Coronary artery (tissue), 2 donors: Measurements from ENCODE around the gene CABP4.

ENCODE experiments used
- DNase-seq: peaks from one replicate; pipeline ENCODE4 v3.0.0-alpha.2; 2017; ENCODE audit warnings: low spot score
- H3K27ac ChIP-seq, 2 donors: fragments of 200-600 bp; sonication (generic); one replicate each; pipeline ENCODE4 v1.5.1; 2016 to 2019
- H3K4me3 ChIP-seq: fragments of 200-600 bp; sonication (generic); 2 replicates; pipeline ENCODE4 v1.5.1; 2016; ENCODE audit warnings: mild to moderate bottlenecking, moderate library complexity
- TF ChIP-seq, protein P1 (sequence below): fragments of 200-600 bp; sonication (generic); IDR thresholded peaks from one replicate; pipeline ENCODE4 v1.5.1; 2019; ENCODE audit warnings: antibody characterized with exemption

Gene CABP4

DNA sequence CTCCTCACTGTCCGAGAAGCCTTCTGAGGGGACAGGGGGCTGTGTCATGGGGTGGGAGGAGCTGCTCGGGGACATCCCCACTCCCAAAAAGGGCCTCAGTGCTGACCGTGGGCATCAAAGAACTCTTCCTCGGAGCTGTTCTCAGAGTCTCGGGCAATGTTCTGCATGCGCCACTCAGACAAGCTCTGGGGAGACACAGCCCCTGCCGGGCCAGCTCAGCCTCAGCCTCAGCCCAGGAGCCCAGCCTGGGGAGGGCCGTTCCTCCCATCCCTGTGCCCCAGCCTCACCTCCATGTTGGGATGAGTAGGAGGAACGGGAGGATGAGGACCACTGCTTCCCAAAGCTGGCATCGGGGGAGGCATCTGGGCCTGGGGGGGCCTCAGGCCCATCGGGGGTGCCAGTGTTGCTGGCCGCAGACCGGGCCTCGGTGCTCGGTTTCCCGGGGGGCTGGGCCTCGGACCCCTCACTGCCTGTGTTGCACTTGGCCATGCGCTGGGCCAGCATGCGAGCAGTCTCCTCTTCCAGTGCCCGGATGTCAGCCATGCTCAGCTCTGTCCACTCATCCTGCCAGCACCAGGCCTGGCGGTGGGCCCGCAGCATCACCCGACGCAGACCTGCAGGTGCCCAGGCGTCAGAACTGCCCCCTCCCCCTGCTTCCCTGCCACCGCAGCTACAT, 44.8 kb downstream of the CABP4 start:
- H3K27ac ChIP-seq: no peak overlapping the region
- no peak for DNase-seq
- TF ChIP-seq, protein P1, sequence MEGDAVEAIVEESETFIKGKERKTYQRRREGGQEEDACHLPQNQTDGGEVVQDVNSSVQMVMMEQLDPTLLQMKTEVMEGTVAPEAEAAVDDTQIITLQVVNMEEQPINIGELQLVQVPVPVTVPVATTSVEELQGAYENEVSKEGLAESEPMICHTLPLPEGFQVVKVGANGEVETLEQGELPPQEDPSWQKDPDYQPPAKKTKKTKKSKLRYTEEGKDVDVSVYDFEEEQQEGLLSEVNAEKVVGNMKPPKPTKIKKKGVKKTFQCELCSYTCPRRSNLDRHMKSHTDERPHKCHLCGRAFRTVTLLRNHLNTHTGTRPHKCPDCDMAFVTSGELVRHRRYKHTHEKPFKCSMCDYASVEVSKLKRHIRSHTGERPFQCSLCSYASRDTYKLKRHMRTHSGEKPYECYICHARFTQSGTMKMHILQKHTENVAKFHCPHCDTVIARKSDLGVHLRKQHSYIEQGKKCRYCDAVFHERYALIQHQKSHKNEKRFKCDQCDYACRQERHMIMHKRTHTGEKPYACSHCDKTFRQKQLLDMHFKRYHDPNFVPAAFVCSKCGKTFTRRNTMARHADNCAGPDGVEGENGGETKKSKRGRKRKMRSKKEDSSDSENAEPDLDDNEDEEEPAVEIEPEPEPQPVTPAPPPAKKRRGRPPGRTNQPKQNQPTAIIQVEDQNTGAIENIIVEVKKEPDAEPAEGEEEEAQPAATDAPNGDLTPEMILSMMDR: no peak
- H3K4me3 ChIP-seq: no peak overlapping the region

DNA sequence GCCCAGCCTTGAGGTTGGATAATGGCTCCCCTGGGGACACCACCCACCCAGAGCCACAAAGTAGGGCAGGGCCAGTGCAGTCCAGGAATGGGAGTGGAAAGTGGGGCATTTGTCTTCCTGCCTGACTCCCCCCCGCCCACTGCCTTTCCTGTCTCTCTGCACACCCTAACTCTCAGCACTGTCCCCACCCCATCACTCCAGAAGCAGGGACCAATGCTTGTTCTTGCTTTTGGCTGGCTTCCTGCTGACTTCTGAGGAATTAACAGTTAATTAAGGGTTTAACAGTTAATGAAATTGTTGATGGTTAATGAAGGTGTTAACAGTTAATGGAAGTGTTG, 45.3 kb downstream of the CABP4 start:
- no peak overlapping the region for H3K27ac ChIP-seq
- TF ChIP-seq, protein P1: no peak
- DNase-seq: no peak
- no peak overlapping the region for H3K4me3 ChIP-seq

DNA sequence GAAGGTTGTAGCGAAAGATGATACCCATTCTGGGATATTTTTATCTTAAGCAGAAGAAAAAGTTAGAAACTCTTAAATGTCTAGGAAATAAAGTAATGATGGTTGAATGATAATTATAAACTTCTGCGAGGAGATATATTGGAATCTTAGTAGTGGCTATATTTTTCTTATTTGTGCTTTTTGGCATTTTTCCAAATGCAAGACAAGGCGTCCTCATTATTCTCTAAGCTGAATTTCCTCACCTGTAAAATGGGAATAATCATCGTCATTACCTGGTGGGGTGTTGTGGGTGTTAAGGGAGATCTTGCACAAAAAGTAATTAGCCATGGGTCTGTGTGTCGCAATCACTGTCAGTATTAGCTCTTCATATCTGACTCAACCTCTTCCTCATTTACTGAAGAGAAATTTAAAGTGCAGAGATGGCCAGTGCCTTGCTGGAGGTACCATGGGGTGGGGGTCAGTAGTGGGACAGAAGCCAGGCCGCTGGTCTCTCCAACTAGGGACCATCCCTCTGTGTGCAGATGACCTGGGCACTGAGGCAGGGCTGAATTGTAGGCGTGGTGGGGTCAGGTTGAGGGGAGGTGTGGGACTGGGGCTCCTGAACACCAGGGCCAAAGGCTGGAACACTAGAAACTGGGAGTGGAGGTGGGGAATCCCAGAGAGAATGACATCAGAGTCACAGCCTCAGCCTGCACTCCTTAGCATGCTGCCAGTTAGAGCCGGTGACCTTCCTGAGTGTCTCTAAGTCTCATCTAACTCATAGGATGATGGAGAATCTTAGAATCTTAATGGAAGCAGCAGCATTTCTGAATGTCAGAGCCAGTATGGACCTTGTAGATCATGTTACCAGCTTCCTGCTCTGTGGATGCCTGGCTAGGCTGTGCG, 45.9 kb downstream of the CABP4 start:
- TF ChIP-seq, protein P1: no peak
- no peak for DNase-seq
- Histone ChIP-seq H3K27ac (no peak overlapping the region), H3K4me3 (no peak overlapping the region)

DNA sequence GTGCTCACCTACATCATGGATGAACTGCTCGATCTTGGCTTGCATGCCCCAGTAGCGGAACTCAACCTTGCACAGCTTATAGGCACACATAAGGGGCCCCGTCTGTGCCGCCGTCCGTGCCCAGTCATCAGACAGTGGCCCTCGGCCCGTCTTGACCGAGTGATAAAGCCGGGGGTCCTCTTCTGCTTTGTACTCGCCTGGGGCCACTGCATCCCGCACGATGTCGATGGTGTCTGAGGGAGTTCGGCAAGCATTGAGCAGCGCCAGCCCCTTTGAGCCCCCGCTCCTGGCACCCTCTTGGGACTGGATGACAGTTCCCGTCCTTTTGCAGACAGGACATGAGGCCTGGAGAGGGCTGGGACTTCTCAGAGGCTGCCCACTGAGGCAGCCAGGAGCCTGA, 46.7 kb downstream of the CABP4 start:
- no peak for DNase-seq
- TF ChIP-seq, protein P1: no peak
- Histone ChIP-seq H3K27ac (no peak overlapping the region), H3K4me3 (no peak overlapping the region)

DNA sequence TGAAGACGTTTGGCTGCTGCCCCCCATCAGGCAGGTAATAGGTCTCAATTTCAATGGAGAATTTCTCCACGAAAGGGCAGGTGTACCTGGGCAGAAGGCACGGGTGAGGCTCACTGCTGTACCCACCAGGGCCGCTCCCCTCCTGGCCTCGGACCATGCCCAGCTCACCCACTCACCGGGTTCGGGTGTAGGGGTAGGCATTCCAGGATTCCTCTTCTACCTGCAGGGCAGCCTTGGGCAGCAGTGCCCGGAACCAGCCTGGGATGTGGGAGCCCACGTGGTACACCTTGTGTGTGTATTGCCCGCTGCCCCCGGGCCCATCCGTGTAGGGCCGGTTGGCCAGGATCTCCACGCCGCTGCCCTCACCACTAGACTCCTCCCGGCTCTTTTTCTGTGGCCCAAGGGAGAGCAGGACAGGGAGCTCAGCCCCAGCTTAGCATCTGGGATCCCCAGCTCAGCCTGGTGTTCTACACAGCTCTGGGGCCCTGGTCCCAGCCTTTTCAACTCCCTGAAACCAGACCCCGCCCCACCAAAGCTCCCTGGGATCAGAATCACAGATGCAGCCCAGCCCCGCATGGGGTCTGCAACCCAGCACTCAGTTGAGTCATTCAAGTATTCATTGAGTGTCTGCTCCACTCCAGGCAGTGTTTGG, 47.3 kb downstream of the CABP4 start:
- DNase-seq: no peak
- Histone ChIP-seq H3K27ac (no peak overlapping the region), H3K4me3 (no peak overlapping the region)
- TF ChIP-seq, protein P1: no peak

DNA sequence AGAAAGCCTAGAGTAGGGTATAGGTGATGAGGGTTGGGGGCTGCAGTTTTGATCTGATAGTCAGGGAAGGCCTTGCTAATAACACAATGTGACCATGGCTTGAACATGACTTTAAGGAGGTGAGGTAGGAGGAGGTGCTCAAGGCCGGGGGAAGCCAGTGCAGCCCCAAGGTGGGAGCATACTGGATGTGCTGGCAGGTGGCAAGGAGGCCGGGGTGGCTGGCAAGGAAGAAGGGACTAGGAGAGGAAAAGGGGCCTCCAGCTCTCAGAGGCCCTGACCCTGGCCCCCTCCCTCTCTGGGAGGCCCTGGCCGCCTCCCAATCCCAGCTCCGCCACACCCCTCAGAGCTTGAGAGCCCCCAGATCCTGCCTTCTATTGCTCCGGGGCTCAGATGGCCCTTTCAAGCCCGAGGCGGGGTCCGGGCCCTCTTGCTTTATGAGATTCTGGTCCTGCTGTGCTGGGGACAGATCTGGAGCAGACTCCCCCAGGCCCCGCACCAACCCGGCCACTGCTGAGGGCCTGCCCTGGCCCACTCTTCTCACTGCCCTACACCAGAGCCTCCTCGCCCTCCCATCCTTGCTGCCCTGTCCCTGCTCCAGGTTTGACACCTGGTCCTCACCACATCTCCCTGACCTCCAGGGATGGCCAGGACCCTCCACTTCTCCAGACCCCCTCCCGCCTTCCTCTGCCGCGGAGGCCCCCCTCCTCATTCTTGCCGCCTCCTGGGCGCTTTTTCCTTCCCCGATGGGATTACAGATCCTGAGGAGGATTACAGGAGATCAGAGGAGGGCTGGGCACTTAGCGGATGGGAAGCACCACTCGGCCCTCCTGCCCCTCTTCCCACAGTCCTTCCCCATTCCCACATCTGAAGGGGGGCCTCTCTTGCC, 48.2 kb downstream of the CABP4 start:
- no peak overlapping the region for H3K27ac ChIP-seq

More for the DNA sequence above, 48.2 kb downstream of the CABP4 start:
- TF ChIP-seq, protein P1: no peak
- peak overlapping the region; percentile 78 for H3K4me3 ChIP-seq
- DNase-seq: no peak
